ENCODE results near the gene APRT.

GRCh38 chr16:88843256-88843655 lies 31.5 kb upstream of the APRT start:
- TF ChIP-seq POLR2A (IDR thresholded peaks at IDR 0.05; ENCODE audit: low read depth, low read length): no peak
- TF ChIP-seq POLR2AphosphoS5 (IDR thresholded peaks at IDR 0.05; ENCODE audit: low read depth, low read length): no peak
- TF ChIP-seq SPI1 (IDR thresholded peaks at IDR 0.05; ENCODE audit: low read depth, low read length): no peak
